GM23248 (cell line): ENCODE results near the gene PSMD2.

Experiments
- EZH2 ChIP-seq: fragments of 200-600 bp; sonication (generic); IDR thresholded peaks from 2 replicates; pipeline ENCODE4 v1.6.1; 2018; ENCODE audit warnings: antibody characterized with exemption, mild to moderate bottlenecking; ENCODE audit not compliant: insufficient read depth, poor library complexity, severe bottlenecking
- EZH2phosphoT487 ChIP-seq: fragments of 200-600 bp; sonication (generic); IDR thresholded peaks from 2 replicates; pipeline ENCODE4 v1.6.1; 2018; ENCODE audit warnings: antibody characterized with exemption, moderate library complexity, mild to moderate bottlenecking, low read depth; ENCODE audit not compliant: insufficient read depth

- TF ChIP-seq EZH2phosphoT487 (no peak), EZH2 (no peak)
Measured at GRCh38 chr3:184320104-184320445, 21.0 kb downstream of the PSMD2 start.
